COLO668 (cell line): ENCODE data around the gene DTNBP1.

Source experiments
- DNase-seq: peaks from one replicate; lab custom pipeline; 2025; ENCODE audit not compliant: unreplicated experiment; lab: John Stamatoyannopoulos, UW

The DTNBP1 gene

DNA sequence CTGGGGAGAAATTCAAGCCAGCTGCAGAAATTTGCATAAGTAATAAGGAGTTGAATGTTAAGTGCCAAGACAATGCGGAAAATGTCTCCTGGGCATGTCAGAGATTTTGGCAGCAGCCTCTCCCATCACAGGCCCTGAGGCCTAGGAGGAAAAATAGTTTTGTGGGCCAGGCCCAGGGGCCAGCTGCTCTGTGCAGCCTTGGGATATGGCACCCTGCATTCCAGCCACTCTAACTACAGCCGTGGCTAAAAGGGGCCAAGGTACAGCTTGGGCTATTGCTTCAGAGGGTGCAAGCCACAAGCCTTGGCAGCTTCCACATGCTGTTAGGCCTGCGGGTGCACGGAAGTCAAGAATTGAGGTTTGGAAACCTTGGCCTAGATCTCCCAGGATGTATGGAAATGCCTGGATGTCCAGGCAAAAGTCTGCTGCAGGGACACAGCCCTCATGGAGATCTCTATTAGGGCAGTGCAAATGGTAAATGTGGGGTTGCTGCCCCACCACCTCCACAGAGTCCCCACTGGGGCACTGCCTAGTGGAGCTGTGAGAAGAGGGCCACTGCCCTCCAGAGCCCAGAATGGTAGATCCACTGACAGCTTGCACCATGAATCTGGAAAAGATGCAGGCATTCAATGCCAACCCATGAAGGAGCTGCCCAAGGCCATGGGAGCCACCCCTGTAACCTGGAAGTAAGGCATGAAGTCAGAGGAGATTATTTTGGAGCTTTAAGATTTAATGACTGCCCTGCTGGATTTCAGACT lies 126.5 kb downstream of the DTNBP1 start:
- DNase-seq: no peak

DNA sequence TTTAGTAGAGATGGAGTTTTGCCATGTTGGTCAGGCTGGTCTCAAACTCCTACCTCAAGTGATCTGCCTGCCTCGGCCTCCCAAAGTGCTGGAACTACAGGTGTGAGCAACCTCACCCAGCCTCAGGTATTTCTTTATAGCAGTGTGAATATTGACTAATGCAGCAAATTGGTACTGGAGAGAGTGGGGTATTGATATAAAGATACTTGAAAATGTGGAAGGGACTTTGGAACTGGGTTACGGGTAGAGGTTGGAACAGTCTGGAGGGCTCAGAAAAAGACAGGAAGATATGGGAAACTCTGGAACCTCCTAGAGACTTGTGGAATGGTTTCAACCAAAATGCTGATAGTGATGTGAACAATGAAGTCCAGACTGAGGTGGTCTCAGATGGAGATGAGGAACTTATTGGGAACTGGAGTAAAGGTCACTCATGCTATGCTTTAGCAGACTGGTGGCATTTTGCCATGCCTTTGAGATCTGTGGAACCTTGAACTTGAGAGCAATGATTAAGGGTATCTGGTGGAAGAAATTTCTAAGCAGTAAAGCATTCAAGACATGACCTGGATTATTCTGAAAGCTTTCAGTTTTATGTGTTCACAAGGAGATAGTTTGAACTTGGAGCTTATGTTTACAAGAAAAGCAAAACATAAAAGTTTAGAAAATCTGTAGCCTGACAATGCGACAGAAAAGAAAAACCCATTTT lies 127.2 kb downstream of the DTNBP1 start:
- no peak for DNase-seq

DNA sequence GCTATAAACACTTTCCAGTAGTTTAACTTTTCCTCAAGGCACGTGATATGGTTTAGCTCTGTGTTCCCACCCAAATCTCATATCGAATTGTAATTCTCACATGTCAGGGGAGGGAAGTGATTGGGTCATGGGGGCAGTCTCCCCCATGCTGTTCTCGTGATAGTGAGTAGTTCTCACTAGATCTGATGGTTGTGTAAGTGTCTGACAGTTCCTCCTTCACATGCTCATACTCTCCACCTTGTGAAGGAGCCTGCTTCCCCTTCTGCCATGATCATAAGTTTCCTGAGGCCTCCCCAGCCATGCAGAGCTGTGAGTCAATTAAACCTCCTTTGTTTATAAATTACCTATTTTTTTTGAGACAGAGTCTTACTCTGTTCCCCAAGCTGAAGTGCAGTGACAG lies 127.9 kb downstream of the DTNBP1 start:
- DNase-seq: no peak

DNA sequence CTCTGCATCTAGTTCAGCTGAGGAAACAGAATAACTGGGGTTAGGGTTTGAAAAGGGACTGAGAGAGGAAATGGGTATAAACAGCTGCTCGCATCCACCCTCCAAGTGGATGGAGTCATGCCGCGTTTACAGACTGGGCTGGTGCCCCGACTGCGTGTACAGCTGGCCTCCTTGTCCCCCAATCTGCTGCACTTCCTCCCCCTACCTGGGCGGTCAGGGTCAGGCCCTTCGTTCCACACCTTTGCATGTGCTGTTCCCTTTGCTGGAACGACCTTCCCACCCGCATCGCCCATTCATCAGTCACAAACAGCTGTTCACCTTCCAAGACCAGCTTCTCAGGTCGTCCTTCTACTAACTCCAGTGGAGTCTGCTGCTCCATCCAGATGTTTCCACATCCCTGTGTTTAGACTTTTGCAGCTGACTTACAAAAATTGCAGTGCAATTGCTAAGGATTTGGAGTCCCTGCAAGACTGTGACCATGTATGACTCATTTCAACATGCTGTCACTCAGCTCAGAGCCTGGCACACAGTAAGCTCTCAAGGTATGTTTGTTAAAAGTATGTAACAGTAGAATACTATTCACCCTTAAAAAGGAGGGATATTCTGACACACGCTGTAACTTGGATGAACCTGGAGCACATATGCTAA lies 129.3 kb downstream of the DTNBP1 start:
- no peak for DNase-seq

DNA sequence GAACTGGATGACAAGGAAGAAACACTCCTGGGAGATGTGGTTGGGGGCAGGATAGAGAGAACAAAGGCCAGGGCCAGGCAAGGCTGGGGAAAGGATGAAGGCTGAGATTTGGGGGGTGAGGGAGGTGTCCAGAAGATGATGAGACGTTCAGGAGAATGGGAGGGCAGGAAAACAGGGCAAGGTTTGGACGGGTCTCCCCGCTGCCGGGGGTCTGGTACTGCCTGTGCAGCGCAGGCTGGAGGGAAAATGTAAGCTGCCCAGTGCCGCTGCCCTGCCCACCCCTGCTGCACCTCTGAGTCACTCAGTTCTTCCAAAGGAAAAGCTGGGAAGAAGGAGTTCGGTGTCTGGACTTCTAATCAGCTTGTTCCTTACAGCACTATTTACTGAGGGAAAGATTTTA lies 130.9 kb downstream of the DTNBP1 start:
- DNase-seq: no peak

DNA sequence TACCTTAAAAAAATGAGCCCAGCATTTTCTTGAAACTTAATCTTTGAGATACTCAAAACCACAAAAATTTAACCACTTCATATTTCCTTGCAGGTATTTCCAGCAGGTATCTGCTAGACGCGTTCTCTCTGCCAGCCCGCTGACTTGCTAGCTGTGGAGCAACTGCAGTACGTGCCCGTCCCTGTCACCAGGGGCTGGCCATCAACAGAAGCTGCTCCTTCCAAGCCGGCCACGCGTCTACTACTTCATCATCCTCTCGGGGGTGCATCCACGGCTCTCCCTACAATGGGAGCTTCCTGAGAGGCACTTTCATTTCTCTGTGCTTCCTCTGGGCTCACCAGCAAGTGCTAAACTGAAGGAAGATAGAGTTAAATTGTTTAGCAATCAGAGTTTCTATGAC lies 132.4 kb downstream of the DTNBP1 start:
- no peak for DNase-seq

DNA sequence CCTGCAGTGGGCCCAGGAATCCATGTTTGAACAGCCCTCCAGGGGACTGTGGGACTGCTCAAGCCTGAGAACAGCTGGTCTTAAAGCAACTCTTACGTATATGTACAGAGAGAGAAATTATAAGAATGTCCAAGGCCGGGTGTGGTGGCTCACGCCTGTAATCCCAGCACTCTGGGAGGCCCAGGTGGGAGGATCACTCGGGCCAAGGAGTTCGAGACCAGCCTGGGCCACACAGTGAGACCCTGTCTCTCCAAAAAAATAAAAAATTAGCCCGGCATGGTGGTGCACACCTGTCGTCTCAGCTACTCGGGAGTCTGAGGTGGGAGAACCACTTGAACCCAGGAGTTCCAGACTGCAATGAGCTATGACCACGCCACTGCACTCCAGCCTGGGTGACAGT lies 134.0 kb downstream of the DTNBP1 start:
- no peak for DNase-seq

DNA sequence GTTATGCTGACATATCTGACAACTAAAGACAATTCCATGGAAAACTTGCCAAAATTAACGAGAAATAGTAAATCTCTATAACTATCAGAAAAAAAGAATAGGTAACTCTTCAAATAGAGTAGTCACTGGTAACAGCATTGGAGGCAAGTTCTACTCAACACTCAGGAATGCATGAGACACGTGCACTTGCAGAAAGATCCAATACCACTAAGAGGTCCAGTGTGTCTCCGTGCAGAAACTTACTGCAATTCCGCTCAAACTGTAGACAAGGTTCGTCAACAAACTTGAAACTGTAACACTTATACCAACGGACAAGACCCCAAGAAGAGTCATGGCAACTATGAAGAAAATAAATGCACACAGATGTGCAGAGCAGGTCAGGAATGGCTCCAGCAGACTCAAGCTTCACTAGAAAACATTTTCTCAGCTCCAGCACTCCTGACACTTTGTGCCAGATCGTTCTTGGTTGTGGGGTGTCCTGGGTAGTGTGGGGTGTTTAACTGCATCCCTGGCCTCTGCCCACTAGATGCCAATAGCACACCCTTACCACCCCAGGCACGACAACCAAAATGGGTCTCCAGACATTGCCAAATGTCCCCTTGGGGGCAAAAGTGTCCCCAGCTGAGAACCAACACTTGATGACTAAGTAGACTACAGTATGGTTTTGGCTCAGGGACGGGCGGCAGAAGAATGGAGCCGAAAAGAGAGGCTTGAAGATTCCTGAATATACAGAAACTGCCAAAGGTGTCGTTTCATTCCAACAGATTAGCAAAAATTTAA lies 134.8 kb downstream of the DTNBP1 start:
- no peak for DNase-seq

DNA sequence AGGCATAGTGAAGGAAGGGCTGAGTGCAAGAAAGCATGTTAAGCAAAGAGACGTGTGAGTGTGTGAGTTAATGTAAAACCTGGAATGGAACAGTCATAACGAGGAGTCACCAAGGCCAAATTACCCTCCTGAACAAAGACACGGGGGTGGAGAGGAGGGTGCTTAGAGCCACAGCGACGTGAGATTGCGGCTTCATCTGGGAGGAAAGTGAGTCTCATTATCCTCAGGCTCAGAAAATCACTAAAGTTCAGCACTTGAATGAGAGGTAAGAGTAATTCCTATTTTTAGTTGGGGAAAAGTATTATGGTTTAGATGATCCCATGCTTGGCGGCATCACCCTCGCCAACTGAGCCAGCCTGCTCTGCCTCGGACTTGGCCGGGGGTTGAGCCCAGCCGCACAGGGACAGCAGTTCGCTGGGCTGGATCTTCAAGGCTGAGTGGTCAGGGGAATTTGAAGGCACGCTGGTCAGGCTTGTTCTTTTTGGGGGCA lies 136.6 kb downstream of the DTNBP1 start:
- DNase-seq: no peak

DNA sequence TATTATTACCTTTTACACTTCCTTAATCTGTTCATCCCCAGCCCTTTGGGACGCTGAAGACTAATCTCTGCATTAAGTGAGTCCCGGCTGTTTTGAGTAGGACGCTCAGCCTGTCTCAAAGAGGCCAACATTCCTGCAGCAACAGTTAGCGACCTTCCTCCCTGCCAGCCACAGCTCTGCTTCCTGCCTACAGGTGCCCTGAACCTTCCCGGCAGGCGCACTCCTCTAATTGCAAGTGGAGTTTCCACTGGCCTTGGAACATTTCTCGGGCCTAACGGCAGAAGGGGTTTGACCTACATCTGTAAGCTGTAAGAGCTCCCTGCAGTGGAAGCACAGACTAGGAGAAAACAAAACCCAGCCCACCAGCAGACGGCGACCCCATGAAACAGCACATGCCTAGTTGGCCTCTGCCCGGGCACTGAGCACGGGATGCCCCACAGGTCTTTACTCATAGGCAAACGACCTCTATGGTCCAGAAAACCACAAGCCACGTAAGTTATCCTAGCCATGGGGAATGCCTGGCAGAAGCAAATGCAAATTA lies 137.9 kb downstream of the DTNBP1 start:
- DNase-seq: no peak

DNA sequence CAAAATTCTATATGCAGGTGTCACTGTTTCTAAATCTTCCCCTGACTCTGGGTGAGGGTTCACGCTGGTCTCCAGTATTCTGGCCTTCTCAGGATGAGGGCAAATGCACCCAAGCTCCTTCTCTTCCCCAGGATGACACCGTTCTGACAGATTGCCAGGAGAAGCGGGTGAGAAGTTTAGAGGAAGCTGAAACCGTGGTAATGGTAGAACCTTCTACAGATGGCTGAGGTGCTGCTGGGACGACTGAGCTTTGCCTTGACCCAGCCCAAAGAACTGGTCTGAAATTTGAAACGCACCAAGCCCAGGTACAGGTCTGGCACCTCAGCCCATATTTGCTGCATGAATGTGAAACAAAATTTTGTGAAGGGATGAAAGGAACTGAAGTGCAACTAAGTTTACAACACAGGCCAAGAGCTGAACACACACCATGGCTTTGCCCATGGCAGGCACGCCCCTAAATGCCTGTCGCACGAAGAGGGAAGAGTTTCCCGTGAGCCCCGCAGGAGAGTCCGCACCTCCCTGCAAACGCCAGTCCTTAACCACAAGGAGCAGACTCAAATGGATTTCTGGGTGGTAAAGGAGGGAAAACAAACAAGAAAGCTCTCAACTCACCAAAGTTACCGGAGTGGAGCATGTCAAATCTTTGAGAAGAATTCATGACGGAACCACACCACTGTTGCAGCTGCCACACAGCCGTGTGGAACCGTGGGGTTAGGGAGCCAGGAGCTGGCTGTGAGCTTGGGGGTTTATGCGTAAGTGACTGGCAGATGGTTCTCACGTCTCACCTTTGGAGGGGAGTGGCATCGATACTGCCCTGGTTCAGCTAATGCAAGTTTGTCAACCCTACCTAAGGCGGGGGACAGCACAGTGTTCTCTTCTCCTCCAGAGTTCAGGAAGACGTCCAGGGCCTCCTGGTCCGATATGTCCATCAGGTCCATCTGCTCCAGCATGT lies 138.9 kb downstream of the DTNBP1 start:
- DNase-seq: no peak

DNA sequence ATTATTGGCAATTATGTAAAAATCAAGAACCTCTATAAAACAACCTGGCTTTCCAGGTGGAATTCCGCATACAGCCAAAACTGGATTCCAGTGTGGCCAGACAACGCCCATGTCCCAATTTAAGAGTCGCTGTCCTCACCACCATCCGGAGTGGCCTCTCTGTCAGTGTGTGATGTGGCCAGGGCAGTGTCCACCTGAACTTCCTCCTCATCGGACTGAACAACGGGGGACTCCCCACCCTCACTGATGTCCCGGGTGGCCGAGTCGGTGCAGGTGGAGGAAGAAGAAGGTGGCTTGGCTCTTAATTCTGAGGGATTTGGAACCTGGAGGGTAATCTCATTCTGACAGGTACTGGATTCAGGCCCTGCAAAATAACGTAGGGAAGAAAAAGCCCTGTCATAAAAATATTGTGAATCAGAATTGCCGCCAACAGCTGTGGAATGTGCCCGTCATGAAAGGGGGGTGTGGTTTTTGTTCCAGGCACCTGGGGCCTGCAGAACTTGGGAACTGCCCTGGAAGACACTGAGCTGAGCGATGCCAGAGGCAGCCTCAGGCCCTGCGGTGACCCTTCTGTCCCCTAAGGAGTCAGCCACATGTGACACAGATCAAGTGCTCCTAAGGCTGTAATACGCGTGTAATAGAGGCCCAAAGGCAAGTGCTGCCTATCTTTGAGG lies 139.8 kb downstream of the DTNBP1 start:
- no peak for DNase-seq

DNA sequence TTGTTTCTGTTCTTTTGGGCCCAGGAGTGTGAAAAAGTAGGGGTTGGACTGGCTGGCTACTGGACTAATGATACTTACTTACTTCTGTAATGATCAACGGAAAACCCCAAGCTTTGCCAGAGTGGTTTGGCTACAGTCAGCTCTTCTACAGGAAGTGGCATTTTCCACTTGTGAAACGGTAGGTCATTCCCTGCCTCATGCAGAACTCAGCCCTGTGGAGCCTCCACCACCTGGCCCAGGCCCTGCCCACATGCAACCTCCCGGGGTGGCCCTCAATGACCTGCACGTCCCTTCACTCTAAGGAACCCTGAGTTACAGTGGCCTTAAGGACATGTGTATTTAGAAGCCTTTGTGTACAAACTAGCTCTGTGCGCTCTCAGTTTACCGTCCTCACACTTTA lies 140.4 kb downstream of the DTNBP1 start:
- DNase-seq: no peak

DNA sequence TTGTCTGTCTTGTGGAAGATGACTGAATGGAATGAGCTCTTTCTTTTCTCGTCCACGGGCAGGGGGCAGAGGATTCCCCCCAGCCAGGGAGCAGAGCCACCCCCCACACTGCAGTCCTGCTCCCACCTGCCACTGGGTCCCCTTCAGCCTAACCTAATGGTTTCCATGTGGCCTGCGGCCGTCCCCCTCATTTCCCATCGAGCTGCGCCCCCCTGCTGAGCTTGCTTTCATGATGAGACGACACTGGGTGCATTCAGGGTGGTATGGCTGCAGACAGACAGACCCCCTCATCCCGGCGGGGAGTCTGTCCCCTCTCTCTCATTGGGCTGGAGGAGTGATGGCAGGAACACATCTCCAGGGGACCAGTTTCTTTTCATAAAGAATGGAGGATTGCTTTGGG lies 140.8 kb downstream of the DTNBP1 start:
- DNase-seq: no peak

DNA sequence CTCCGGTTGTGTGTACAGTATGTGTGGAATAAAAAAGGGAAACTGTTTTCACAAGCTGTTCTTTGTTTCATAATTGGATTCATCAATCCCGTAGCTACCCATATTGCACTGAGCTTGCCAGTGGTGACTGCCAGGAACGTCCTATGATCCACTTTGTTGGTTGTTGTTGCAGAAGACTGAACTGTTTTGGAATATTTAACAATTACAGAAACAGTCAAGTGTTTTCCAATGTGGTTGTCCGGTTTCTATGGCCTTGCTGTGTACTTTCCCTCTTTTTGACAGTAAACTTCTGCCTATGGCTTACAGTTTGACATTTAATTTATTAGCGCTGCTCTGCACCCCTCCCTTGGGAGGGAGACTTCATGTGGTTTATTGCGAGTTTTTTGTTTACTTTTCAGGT lies 141.2 kb downstream of the DTNBP1 start:
- DNase-seq: no peak

DNA sequence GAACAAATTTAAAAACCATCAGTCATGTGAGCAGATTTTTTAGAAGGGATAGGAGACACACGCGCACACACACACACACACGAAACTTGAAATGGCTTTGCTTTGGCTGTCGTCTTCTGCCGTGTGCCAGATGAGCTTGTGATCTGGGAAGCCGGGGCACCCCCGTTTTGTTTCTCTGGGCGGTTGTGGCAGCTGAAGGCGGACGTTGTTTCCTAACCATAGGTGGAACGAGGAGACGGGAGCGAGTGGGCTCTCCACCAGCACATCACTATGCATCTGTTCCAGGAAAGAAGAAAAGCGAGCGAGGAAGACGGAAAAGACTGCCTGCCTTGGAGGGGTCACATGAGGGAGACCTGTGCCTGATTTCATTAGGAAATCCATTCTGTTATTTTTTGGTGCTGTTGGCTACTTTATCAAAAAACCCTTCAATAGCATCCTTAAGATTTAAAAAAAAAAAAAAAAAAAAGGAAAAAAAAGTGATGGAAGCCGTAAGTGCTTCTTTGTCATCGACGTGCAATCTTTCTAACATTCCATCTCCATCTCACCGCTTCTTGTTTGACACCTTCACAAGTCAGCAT lies 142.1 kb downstream of the DTNBP1 start:
- no peak for DNase-seq

DNA sequence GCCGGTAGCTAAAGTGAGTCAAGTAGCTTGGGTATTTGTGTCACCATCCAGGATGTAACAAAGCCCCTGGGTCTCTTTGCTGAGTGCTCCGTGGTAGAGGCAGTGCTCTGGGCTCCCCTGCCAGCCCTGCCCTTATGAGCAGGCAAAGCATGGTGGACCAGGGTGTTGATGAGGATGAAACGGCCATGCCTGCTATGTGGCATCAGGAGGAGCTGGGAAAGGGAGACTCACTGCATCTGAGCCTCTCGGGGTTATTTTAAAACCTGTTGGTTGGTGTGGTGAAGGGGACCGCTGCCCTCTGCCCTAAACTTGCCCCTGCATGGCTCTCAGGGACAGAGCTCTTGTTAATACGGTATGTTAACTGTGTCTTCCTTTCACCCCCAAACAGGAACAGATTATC lies 143.1 kb downstream of the DTNBP1 start:
- no peak for DNase-seq

DNA sequence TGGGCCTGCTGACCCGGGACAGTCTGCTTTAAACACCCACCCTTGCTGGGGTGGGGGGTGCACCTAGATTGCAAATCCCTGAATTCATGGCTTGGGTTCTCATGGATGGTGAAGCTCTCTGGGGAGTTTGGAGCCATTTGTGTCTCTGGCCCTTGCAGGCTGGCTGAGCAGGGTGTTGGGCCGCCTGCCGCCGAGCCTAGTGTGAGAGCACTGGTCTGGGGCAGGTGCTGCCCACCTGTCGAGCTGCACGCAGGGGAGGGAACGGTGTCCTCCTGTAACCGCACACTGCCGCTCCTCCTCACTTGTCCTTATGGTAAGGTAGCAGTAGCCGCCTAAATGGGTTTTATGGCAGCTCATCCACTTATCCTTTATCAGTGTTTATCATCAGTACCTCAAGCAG lies 143.9 kb downstream of the DTNBP1 start:
- DNase-seq: no peak

DNA sequence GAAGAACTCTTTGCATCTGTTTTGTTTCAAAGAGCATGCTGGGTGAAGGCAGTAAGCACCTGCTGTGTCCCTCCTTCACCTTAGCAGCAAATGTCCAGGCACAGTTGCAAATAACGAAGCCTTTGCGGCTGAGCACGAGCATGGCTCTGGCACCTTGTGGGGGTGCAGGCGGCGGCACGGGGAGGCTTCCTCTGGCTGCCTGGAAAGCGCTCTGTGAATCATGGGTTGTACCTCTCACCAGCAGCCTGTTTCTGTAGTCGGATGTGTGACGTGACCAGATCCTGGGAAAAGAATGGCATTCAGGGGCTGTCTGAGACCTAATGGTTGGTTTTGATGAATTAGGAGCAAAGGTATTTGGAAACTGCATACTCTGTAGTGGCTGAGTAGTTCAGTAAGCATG lies 144.8 kb downstream of the DTNBP1 start:
- DNase-seq: no peak
